Aorta (tissue), 5 donors: ENCODE measurements around the gene MPDU1. TPM values are rescaled to one million over a fixed set of nuclear protein-coding genes. Genes with fewer than 3 reads are reported as not detected.
A peak's percentile ranks its signal among the peaks of the same experiment; 100 is the strongest.

ENCODE experiments used
- ATAC-seq: fragments of 200-7000 bp; cut with Tn5 transposase; one replicate; pipeline ENCODE4 v1.9.1; 2022; ENCODE audit warnings: moderate library complexity; ENCODE audit not compliant: low FRiP score
- DNase-seq, 2 donors: peaks; one replicate each; pipeline ENCODE4 v3.0.0-alpha.2; 2020
- H3K27ac ChIP-seq, 2 donors: one replicate each; pipeline ENCODE4 v1.5.1; 2013; ENCODE audit warnings: low read length in 2 of 2, mild to moderate bottlenecking in 2 of 2, moderate library complexity in 2 of 2, control low read depth in 1 of 2, inconsistent platforms in 1 of 2, low read depth in 1 of 2
- H3K27me3 ChIP-seq, 2 donors: one replicate each; pipeline ENCODE4 v1.6.1; 2013; ENCODE audit warnings: control low read depth in 1 of 2, low read length in 1 of 2, mild to moderate bottlenecking in 1 of 2, moderate library complexity in 1 of 2; ENCODE audit not compliant: insufficient read depth in 2 of 2, control insufficient read depth in 1 of 2
- H3K36me3 ChIP-seq, 2 donors: one replicate each; pipeline ENCODE4 v1.6.1; 2013; ENCODE audit warnings: control low read depth in 1 of 2, low read length in 1 of 2, mild to moderate bottlenecking in 1 of 2; ENCODE audit not compliant: insufficient read depth in 2 of 2, control insufficient read depth in 1 of 2
- H3K4me1 ChIP-seq, 2 donors: one replicate each; pipeline ENCODE4 v1.6.1; 2013; ENCODE audit warnings: low read length in 2 of 2, control low read depth in 1 of 2, mild to moderate bottlenecking in 1 of 2, moderate library complexity in 1 of 2; ENCODE audit not compliant: insufficient read depth in 2 of 2, control insufficient read depth in 1 of 2
- H3K4me3 ChIP-seq, 2 donors: one replicate each; pipeline ENCODE4 v1.5.1; 2013; ENCODE audit warnings: low read length in 2 of 2, control low read depth in 1 of 2, mild to moderate bottlenecking in 1 of 2
- H3K9me3 ChIP-seq: one replicate; pipeline ENCODE4 v1.6.1; 2013; ENCODE audit warnings: mild to moderate bottlenecking, low read length; ENCODE audit not compliant: control insufficient read depth
- WGBS, 2 donors: extraction: QIAGEN DNeasy Blood & Tissue Kit; methylation state at CpG; one replicate each; pipeline ENCODE4 v1.1.7; 2013; 5-methylcytosine and 5-hydroxymethylcytosine counted together
- intact Hi-C, 2 donors: fragments of 100-400 bp; cut with DNase I; formaldehyde crosslinking; loops; one replicate each; pipeline versions ENCODE4 v1.14.2 to v1.15.0; 2022
- polyA plus RNA-seq, 2 donors: library from polyadenylated mRNA; stranded (reverse); fragments of 200-250 nt; gene quantifications; one replicate each; pipeline ENCODE4 v1.2.3, GENCODE V29; 2013
- total RNA-seq, 2 donors: library from RNA; stranded (reverse); fragmentation: NEBNext Ultra II Directional; extraction: Animal tissue kit (Norgen Biotek cat#: 25700); gene quantifications; one replicate each; pipeline ENCODE4 v1.2.1, GENCODE V29; 2021
- donor health status: healthy with polysubstance abuse.
- donor health status: Bipolar disorder and iron deficiency.
- donor health status: DM: no; HTN: no; CAD: no.
- donor health status: DM: no; HTN: no; CAD: no.
- donor health status: DM: yes; HTN: yes; CAD: no.

Gene MPDU1
- total and polyA plus RNA-seq, 4 donors, result 12.0 to 24.7 (median 21.1) TPM

- H3K4me3 ChIP-seq, result no peak overlapping the region
- H3K4me1 ChIP-seq, result peaks cover 0 to 4% of the 10 kb centered on the region in 2 donors
- intact Hi-C loops, result no loop called here
- H3K9me3 ChIP-seq, result no peaks in the 10 kb centered on the region
- no peaks in the 10 kb centered on the region for H3K27me3 ChIP-seq
- peak; percentile 70 to 80 for DNase-seq
- peaks cover 0 to 5% of the 10 kb centered on the region in 2 donors for H3K36me3 ChIP-seq
- peak overlapping the region; percentile 47 to 73 for H3K27ac ChIP-seq
- 83 to 87% methylated on average over 33 to 36 of the region's 36 CpGs for WGBS, 2 donors
- no peak for ATAC-seq
Observed at GRCh38 chr17:7582396-7583252, 1.0 kb upstream of the MPDU1 start.

- no peak for ATAC-seq
- H3K36me3 ChIP-seq, result peaks cover 0 to 2% of the 10 kb centered on the region in 2 donors
- H3K27ac ChIP-seq, result no peak overlapping the region
- 69 to 71% methylated on average over 9 of the region's 9 CpGs for WGBS, 2 donors
- H3K4me3 ChIP-seq, result no peak overlapping the region
- H3K4me1 ChIP-seq, result peaks cover 0 to 4% of the 10 kb centered on the region in 2 donors
- no peak for DNase-seq
- no peaks in the 10 kb centered on the region for H3K27me3 ChIP-seq
- no peaks in the 10 kb centered on the region for H3K9me3 ChIP-seq
- intact Hi-C loops, result loop anchor here in 1 of 2 donors (5.0 kb wide), 1 partner anchor 75 kb away; no protein-coding TSS in a partner anchor
Observed at GRCh38 chr17:7586673-7587419, 3.2 kb downstream of the MPDU1 start.

GRCh38 chr17:7587420-7588151, 3.9 kb downstream of the MPDU1 start:
- intact Hi-C loops, result loop anchor here (2.0 to 5.0 kb wide), 2 partner anchors 65 to 75 kb away; no protein-coding TSS in a partner anchor
- Histone ChIP-seq H3K27me3 (no peaks in the 10 kb centered on the region), H3K9me3 (no peaks in the 10 kb centered on the region), H3K4me3 (no peak overlapping the region), H3K4me1 (no peaks in the 10 kb centered on the region), H3K27ac (no peak overlapping the region), H3K36me3 (peaks cover 2 to 7% of the 10 kb centered on the region in 2 donors)
- ATAC-seq, result no peak
- no peak for DNase-seq
- WGBS, 2 donors, result 66 to 68% methylated on average over 12 of the region's 12 CpGs

GRCh38 chr17:7588553-7589203, 5.0 kb downstream of the MPDU1 start:
- no peak overlapping the region for H3K27ac ChIP-seq
- 36 to 49% methylated on average over 30 of the region's 30 CpGs for WGBS, 2 donors
- ATAC-seq (peak; percentile 1), DNase-seq (peak in 1 of 2 donors; percentile 80)
- no peaks in the 10 kb centered on the region for H3K27me3 ChIP-seq
- H3K4me3 ChIP-seq, result peak overlapping the region in 1 of 2 donors; percentile 14
- H3K4me1 ChIP-seq, result no peaks in the 10 kb centered on the region
- intact Hi-C loops, result loop anchor here (2.0 to 5.0 kb wide), 2 partner anchors 66 to 76 kb away; no protein-coding TSS in a partner anchor
- no peaks in the 10 kb centered on the region for H3K9me3 ChIP-seq
- peaks cover 9 to 14% of the 10 kb centered on the region in 2 donors for H3K36me3 ChIP-seq

- 8 to 9% methylated on average over 55 to 56 of the region's 56 CpGs for WGBS, 2 donors
- H3K4me1 ChIP-seq, result no peaks in the 10 kb centered on the region
Observed at GRCh38 chr17:7589204-7589868, 5.7 kb downstream of the MPDU1 start.

GRCh38 chr17:7589891-7590691, 6.4 kb downstream of the MPDU1 start, which contains the start of gene SOX15:
TSS of gene SOX15 (minus strand) at chr17:7590094. CDS start at chr17:7589676, 418 bp downstream.
- 59 to 62% methylated on average over 24 of the region's 24 CpGs for WGBS, 2 donors
- Histone ChIP-seq H3K4me1 (no peaks in the 10 kb centered on the region), H3K27me3 (no peaks in the 10 kb centered on the region), H3K9me3 (no peaks in the 10 kb centered on the region), H3K36me3 (peaks cover 11 to 16% of the 10 kb centered on the region in 2 donors), H3K4me3 (peak within 1 kb of the TSS in 1 of 2 donors; percentile 14), H3K27ac (no peak within 1 kb of the TSS)
- intact Hi-C loops, result loop anchor here (2.0 to 5.0 kb wide), 3 partner anchors 67 to 78 kb away; no protein-coding TSS in a partner anchor
- no peak for ATAC-seq
- DNase-seq, result no peak

More at GRCh38 chr17:7589204-7589868, 5.7 kb downstream of the MPDU1 start:
- DNase-seq (peak; percentile 92 to 96), ATAC-seq (peak; percentile 91)
- Histone ChIP-seq H3K36me3 (peaks cover 11 to 14% of the 10 kb centered on the region in 2 donors), H3K27ac (no peak overlapping the region), H3K27me3 (no peaks in the 10 kb centered on the region), H3K9me3 (no peaks in the 10 kb centered on the region), H3K4me3 (peak overlapping the region in 1 of 2 donors; percentile 14)
- intact Hi-C loops, result loop anchor here (2.0 to 5.0 kb wide), 2 partner anchors 67 to 77 kb away; no protein-coding TSS in a partner anchor

GRCh38 chr17:7590743-7591142, 7.1 kb downstream of the MPDU1 start:
- 66 to 72% methylated on average over 4 of the region's 4 CpGs for WGBS, 2 donors
- ATAC-seq (no peak), DNase-seq (no peak)
- Histone ChIP-seq H3K36me3 (peaks cover 11 to 21% of the 10 kb centered on the region in 2 donors), H3K9me3 (no peaks in the 10 kb centered on the region), H3K27me3 (no peaks in the 10 kb centered on the region), H3K4me3 (no peak overlapping the region), H3K4me1 (no peaks in the 10 kb centered on the region), H3K27ac (no peak overlapping the region)
- intact Hi-C loops, result loop anchor here in 1 of 2 donors (2.0 kb wide), 1 partner anchor 78 kb away; no protein-coding TSS in a partner anchor
